ENCODE results near the gene ARID4A.
"Not testable (repeated sequence)": the region's sequence is repeated elsewhere in the genome, so short reads cannot be mapped to it uniquely, and the experiment has no call there.

The ARID4A gene

GRCh38 chr14:58294201-58294600 lies 4.2 kb upstream of the ARID4A start:
- no peak for DNase-seq (ENCODE audit: low spot score)

- peak; percentile 3 for DNase-seq (ENCODE audit: low spot score)
These were observed 1.6 kb upstream of the ARID4A start for GRCh38 chr14:58296726-58297125.

- DNase-seq (ENCODE audit: low spot score) = no peak
These were observed 968 bp upstream of the ARID4A start for GRCh38 chr14:58297412-58297761.

GRCh38 chr14:58297762-58298476 lies 436 bp upstream of the ARID4A start:
- peak; percentile 97 for DNase-seq (ENCODE audit: low spot score)

- peak; percentile 26 for DNase-seq (ENCODE audit: low spot score)
These were observed 1.3 kb downstream of the ARID4A start for GRCh38 chr14:58299401-58300330.

GRCh38 chr14:58301416-58301815 lies 3.1 kb downstream of the ARID4A start:
- no peak for DNase-seq (ENCODE audit: low spot score)

GRCh38 chr14:58305730-58306129 lies 7.4 kb downstream of the ARID4A start:
- DNase-seq (ENCODE audit: low spot score) = no peak

GRCh38 chr14:58307597-58308316 lies 9.4 kb downstream of the ARID4A start:
- no peak for DNase-seq (ENCODE audit: low spot score)

- no peak for DNase-seq (ENCODE audit: low spot score)
These were observed 10.7 kb downstream of the ARID4A start for GRCh38 chr14:58309086-58309485.

GRCh38 chr14:58313699-58314098 lies 15.3 kb downstream of the ARID4A start:
- DNase-seq (ENCODE audit: low spot score) = no peak

GRCh38 chr14:58315606-58316005 lies 17.3 kb downstream of the ARID4A start:
- no peak for DNase-seq (ENCODE audit: low spot score)

- DNase-seq (ENCODE audit: low spot score) = no peak
These were observed 28.7 kb downstream of the ARID4A start for GRCh38 chr14:58327019-58327418.

GRCh38 chr14:58331111-58331510 lies 32.8 kb downstream of the ARID4A start:
- peak; percentile 95 for DNase-seq (ENCODE audit: low spot score)

- DNase-seq (ENCODE audit: low spot score) = no peak
These were observed 34.2 kb downstream of the ARID4A start for GRCh38 chr14:58332561-58332960.

GRCh38 chr14:58339666-58340065 lies 41.3 kb downstream of the ARID4A start:
- DNase-seq (ENCODE audit: low spot score) = not testable (repeated sequence)

GRCh38 chr14:58341152-58341748 lies 42.9 kb downstream of the ARID4A start:
- DNase-seq (ENCODE audit: low spot score) = no peak

- DNase-seq (ENCODE audit: low spot score) = not testable (repeated sequence)
These were observed 45.2 kb downstream of the ARID4A start for GRCh38 chr14:58343535-58343934.

GRCh38 chr14:58353516-58354299 lies 55.4 kb downstream of the ARID4A start:
- DNase-seq (ENCODE audit: low spot score) = no peak

- no peak for DNase-seq (ENCODE audit: low spot score)
These were observed 56.5 kb downstream of the ARID4A start for GRCh38 chr14:58354808-58355207.

- DNase-seq (ENCODE audit: low spot score) = no peak
These were observed 57.9 kb downstream of the ARID4A start for GRCh38 chr14:58356268-58356667.

- not testable (repeated sequence) for DNase-seq (ENCODE audit: low spot score)
These were observed 63.9 kb downstream of the ARID4A start for GRCh38 chr14:58362272-58362671.
